ENCODE results near the gene RASAL1. TPM values are rescaled to one million over a fixed set of nuclear protein-coding genes. Genes with fewer than 3 reads are reported as not detected.
A peak's percentile ranks its signal among the peaks of the same experiment; 100 is the strongest.

RASAL1 gene
- total RNA-seq, 1 donor from 2014 or later = 0.26 TPM

DNA sequence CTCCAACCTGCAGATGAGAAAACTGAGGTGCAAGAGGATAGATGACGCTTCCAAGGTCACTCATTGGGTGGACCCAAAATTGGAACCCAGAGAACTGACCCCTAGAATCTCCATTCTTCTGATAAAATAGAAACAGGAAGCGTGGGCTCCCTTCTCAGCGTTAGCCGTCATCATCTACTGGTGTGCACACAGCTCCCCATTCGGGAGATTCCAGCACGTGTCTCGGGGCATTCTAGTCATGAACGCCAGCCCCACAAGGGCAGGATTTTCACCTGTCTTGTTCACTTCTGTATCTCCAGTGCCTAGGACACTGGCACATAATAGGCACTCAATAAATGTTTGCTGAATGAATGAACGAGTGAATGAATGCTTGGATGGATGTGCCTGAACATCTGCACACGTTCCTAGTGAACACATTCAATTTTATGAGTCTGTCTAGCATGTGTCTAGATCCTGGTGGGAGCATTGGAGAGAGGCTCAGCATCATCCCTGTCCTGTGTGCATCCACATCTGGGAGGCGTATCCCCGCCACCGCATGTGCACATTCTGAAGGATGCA lies 30.5 kb downstream of the RASAL1 start:
- TF ChIP-seq, protein P1, sequence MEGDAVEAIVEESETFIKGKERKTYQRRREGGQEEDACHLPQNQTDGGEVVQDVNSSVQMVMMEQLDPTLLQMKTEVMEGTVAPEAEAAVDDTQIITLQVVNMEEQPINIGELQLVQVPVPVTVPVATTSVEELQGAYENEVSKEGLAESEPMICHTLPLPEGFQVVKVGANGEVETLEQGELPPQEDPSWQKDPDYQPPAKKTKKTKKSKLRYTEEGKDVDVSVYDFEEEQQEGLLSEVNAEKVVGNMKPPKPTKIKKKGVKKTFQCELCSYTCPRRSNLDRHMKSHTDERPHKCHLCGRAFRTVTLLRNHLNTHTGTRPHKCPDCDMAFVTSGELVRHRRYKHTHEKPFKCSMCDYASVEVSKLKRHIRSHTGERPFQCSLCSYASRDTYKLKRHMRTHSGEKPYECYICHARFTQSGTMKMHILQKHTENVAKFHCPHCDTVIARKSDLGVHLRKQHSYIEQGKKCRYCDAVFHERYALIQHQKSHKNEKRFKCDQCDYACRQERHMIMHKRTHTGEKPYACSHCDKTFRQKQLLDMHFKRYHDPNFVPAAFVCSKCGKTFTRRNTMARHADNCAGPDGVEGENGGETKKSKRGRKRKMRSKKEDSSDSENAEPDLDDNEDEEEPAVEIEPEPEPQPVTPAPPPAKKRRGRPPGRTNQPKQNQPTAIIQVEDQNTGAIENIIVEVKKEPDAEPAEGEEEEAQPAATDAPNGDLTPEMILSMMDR (IDR thresholded peaks at IDR 0.05; ENCODE audit: insufficient read depth, low read length, severe bottlenecking) = no peak
- Histone ChIP-seq H3K27me3 (ENCODE audit: control insufficient read depth, insufficient read depth, low read length) (peaks cover 3% of the 10 kb centered on the region), H3K36me3 (ENCODE audit: control insufficient read depth, insufficient read depth, low read length) (no peaks in the 10 kb centered on the region), H3K4me3 (ENCODE audit: low read depth, low read length) (no peak overlapping the region)
- DNase-seq (ENCODE audit: low read depth) = no peak
- no peak for FAIRE-seq

DNA sequence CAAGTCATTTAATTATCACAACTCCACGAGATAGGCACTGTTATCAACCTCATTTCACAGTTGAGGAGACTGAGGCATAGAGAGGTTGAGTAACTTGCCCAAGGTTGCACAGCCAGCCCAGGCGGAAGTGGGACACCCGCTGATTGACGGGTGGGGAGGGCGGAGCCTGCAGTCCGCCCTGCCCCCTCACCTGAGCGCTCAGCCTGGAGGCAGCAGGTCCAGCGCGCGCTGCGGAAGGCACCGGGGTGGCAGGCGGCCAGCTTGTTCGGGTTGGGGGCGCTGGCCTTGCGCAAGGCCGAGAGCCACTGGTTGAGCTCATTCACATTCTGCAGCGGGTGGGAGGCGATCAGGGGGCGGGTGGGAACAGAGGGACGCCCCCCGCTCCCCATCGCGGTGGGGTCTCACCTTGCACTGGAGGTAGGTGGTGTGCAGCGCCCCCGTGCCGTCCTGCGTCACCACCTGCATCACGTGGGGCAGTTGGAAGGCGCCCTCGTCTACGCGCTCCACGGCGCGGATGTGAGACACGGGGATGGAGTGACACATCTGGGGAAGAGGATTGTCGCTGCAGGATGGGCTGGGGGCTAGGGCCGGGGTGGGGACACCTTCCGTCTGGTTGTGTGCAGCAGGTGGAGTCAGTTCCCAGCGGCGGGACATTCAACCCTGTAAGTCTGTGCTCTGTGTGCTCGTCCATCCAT lies 31.7 kb downstream of the RASAL1 start:
- DNase-seq (ENCODE audit: low read depth) = peak; percentile 5
- no peak for FAIRE-seq
- no peaks in the 10 kb centered on the region for H3K27me3 ChIP-seq (ENCODE audit: control insufficient read depth, insufficient read depth, low read length)
- TF ChIP-seq, protein P1 (IDR thresholded peaks at IDR 0.05; ENCODE audit: insufficient read depth, low read length, severe bottlenecking) = no peak
- H3K4me3 ChIP-seq (ENCODE audit: low read depth, low read length) = no peak overlapping the region
- H3K36me3 ChIP-seq (ENCODE audit: control insufficient read depth, insufficient read depth, low read length) = no peaks in the 10 kb centered on the region

DNA sequence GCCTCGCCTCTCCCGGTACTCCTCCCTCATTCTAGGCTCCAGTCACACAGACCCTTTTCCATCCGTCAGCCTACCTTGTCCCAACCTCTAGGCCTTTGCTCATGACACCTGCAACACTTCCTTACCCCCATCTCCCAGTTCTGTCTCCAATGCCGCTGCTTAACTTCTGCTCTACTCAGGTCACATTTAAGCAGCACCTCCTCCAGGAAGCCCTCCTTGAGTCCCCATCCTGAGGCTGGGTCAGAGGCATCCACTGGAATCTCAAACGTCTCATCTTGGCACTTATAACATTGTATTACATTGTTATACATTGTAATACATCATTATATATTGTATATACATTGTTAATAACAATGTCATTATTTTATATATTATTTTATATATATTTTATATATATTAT lies 32.8 kb downstream of the RASAL1 start:
- no peak overlapping the region for H3K4me3 ChIP-seq (ENCODE audit: low read depth, low read length)
- DNase-seq (ENCODE audit: low read depth) (no peak), FAIRE-seq (no peak)
- TF ChIP-seq, protein P1 (IDR thresholded peaks at IDR 0.05; ENCODE audit: insufficient read depth, low read length, severe bottlenecking) = no peak
- H3K36me3 ChIP-seq (ENCODE audit: control insufficient read depth, insufficient read depth, low read length) = no peaks in the 10 kb centered on the region
- H3K27me3 ChIP-seq (ENCODE audit: control insufficient read depth, insufficient read depth, low read length) = no peaks in the 10 kb centered on the region

DNA sequence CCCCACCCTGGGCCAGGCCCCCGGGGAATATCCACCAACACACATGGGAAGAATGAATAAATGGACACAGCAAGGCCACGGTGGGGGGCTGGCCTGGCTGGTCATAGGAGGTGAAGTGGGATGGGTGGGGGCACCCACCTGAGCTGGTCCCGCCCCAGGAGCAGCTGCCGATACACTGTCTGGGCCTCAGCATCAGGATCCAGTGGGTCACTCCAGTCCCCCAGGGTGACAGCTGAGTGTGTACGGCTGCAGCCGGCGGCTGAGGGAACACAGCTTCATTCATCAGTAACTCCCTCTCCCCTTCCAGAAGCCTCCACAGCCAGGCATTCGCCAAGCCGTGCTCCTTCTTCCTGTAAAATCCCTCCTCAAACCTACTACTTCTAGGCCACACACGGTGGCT lies 33.8 kb downstream of the RASAL1 start:
- TF ChIP-seq, protein P1 (IDR thresholded peaks at IDR 0.05; ENCODE audit: insufficient read depth, low read length, severe bottlenecking) = no peak
- no peak for DNase-seq (ENCODE audit: low read depth)
- Histone ChIP-seq H3K27me3 (ENCODE audit: control insufficient read depth, insufficient read depth, low read length) (no peaks in the 10 kb centered on the region), H3K36me3 (ENCODE audit: control insufficient read depth, insufficient read depth, low read length) (no peaks in the 10 kb centered on the region), H3K4me3 (ENCODE audit: low read depth, low read length) (no peak overlapping the region)
- FAIRE-seq = no peak

DNA sequence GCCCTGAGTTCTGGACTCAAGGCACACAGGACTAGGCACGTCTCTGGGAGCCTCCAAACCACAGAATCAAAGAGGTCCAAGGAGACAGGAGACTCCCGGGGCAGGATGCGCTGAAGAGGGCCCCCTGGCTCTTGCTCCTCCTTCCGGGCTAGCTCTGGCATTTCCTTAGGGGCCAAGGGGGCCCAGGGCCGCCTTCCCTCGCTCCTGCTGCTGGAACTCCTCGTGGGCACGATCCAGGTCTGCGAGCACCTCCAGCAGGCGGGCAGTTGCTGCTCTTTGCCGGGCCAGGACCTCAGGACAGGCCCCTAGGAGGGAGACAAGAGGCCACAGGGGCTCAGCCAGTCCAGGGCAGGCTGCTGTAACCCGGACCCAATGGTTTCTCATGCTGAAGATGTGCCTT lies 35.8 kb downstream of the RASAL1 start:
- Histone ChIP-seq H3K4me3 (ENCODE audit: low read depth, low read length) (no peak overlapping the region), H3K27me3 (ENCODE audit: control insufficient read depth, insufficient read depth, low read length) (no peaks in the 10 kb centered on the region), H3K36me3 (ENCODE audit: control insufficient read depth, insufficient read depth, low read length) (no peaks in the 10 kb centered on the region)
- DNase-seq (ENCODE audit: low read depth) (no peak), FAIRE-seq (no peak)
- TF ChIP-seq, protein P1 (IDR thresholded peaks at IDR 0.05; ENCODE audit: insufficient read depth, low read length, severe bottlenecking) = no peak

DNA sequence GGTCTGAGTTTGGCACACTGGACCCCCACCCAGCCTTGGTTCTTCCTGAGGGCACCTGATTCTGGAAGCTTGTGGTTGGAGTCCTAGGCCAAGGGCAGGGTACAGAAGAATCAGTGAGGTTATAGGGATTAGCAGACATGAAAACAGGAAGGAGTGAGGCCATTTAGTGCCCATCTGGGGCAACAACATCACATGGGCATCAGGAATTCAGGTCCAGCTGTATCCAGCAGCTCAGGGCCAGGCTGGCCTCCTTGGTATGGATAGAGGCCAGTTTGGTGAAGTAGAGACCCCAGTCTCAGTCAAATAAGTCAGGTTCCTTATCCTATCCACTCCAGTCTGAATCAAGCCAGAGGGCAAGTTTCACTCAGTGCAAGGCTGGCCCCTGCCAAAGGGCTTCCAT lies 36.2 kb downstream of the RASAL1 start:
- no peaks in the 10 kb centered on the region for H3K27me3 ChIP-seq (ENCODE audit: control insufficient read depth, insufficient read depth, low read length)
- TF ChIP-seq, protein P1 (IDR thresholded peaks at IDR 0.05; ENCODE audit: insufficient read depth, low read length, severe bottlenecking) = no peak
- no peak for FAIRE-seq
- no peak for DNase-seq (ENCODE audit: low read depth)
- H3K4me3 ChIP-seq (ENCODE audit: low read depth, low read length) = no peak overlapping the region
- no peaks in the 10 kb centered on the region for H3K36me3 ChIP-seq (ENCODE audit: control insufficient read depth, insufficient read depth, low read length)

All from bronchial epithelial cell (primary cell).